ENCODE results near the gene THSD8. TPM values are rescaled to one million over a fixed set of nuclear protein-coding genes. Genes with fewer than 3 reads are reported as not detected.

Gene THSD8
- total RNA-seq, 1 donor from 2014 or later, result 4.5 TPM

- DNase-seq (ENCODE audit: low spot score), result no peak
- Mint-ChIP-seq H3K9me3 (ENCODE audit: low read depth) (no peaks in the 10 kb centered on the region), H3K27me3 (ENCODE audit: low read depth) (no peaks in the 10 kb centered on the region), H3K27ac (ENCODE audit: unreplicated experiment) (peak overlapping the region; percentile 98), H3K4me1 (ENCODE audit: low read depth) (peaks cover 37% of the 10 kb centered on the region), H3K4me3 (ENCODE audit: unreplicated experiment) (peak overlapping the region; percentile 87), H3K36me3 (ENCODE audit: low read depth) (no peaks in the 10 kb centered on the region)
- TF ChIP-seq CTCF (IDR thresholded peaks at IDR 0.05), result peak; percentile 38
These were observed 22.5 kb upstream of the THSD8 start for GRCh38 chr19:12779162-12779993.

DNA sequence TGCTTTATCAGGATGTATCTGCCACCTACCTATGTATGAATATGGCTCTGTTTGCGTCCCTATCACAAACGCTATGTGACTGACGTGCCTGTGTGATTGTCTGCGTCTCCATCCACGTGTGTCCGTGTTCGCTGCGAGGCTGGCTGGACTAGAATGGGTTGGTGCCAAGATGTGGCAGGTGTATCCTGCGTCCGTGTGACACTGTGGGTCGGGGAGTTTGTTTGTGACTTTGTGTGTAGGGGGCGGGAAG is 19.8 kb upstream of the THSD8 start:
- Mint-ChIP-seq H3K4me1 (ENCODE audit: low read depth) (peaks cover 41% of the 10 kb centered on the region), H3K9me3 (ENCODE audit: low read depth) (no peaks in the 10 kb centered on the region), H3K4me3 (ENCODE audit: unreplicated experiment) (peak overlapping the region; percentile 67), H3K36me3 (ENCODE audit: low read depth) (no peaks in the 10 kb centered on the region), H3K27me3 (ENCODE audit: low read depth) (no peaks in the 10 kb centered on the region), H3K27ac (ENCODE audit: unreplicated experiment) (peak overlapping the region; percentile 96)
- no peak for DNase-seq (ENCODE audit: low spot score)
- TF ChIP-seq CTCF (IDR thresholded peaks at IDR 0.05), result no peak

GRCh38 chr19:12782424-12783290 is 19.2 kb upstream of the THSD8 start:
- no peak for DNase-seq (ENCODE audit: low spot score)
- H3K27ac Mint-ChIP-seq (ENCODE audit: unreplicated experiment), result peak overlapping the region; percentile 96
- H3K4me1 Mint-ChIP-seq (ENCODE audit: low read depth), result peaks cover 41% of the 10 kb centered on the region
- no peaks in the 10 kb centered on the region for H3K9me3 Mint-ChIP-seq (ENCODE audit: low read depth)
- peak overlapping the region; percentile 67 for H3K4me3 Mint-ChIP-seq (ENCODE audit: unreplicated experiment)
- TF ChIP-seq CTCF (IDR thresholded peaks at IDR 0.05), result peak; percentile 43
- no peaks in the 10 kb centered on the region for H3K36me3 Mint-ChIP-seq (ENCODE audit: low read depth)
- H3K27me3 Mint-ChIP-seq (ENCODE audit: low read depth), result no peaks in the 10 kb centered on the region

- Mint-ChIP-seq H3K4me3 (ENCODE audit: unreplicated experiment) (peak overlapping the region; percentile 46), H3K27me3 (ENCODE audit: low read depth) (no peaks in the 10 kb centered on the region), H3K36me3 (ENCODE audit: low read depth) (no peaks in the 10 kb centered on the region), H3K4me1 (ENCODE audit: low read depth) (peaks cover 42% of the 10 kb centered on the region), H3K9me3 (ENCODE audit: low read depth) (no peaks in the 10 kb centered on the region), H3K27ac (ENCODE audit: unreplicated experiment) (no peak overlapping the region)
- no peak for DNase-seq (ENCODE audit: low spot score)
- TF ChIP-seq CTCF (IDR thresholded peaks at IDR 0.05), result no peak
These were observed 18.5 kb upstream of the THSD8 start for GRCh38 chr19:12783291-12783848.

DNA sequence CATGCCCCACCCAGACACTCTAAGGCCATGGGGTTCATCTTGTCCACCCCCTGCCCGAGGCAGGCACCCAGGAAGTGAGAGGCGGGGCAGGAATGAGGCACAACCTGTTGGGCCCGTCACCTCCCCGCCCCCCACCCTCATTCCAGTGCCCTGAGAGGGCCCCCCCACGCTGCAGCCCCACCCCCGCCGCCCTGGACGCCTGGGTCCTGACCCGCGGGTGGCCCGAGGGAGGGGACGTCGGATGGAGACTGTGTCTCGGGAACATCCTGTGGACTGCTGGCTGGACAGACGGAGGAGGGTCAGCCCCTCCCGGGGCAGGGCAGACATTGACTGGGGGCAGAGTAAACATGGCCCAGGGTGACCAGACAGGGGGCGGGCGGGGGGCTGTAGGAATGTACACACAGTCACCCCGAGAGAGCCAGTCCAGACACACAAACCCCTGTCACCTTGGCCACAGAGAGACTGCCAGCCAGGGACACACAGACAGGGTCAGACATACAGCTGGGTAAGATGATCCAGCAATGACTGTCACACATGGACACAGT is 17.9 kb upstream of the THSD8 start:
- Mint-ChIP-seq H3K4me1 (ENCODE audit: low read depth) (peaks cover 42% of the 10 kb centered on the region), H3K4me3 (ENCODE audit: unreplicated experiment) (peak overlapping the region; percentile 45), H3K27ac (ENCODE audit: unreplicated experiment) (no peak overlapping the region)

More for the DNA sequence above, 17.9 kb upstream of the THSD8 start:
- no peaks in the 10 kb centered on the region for H3K27me3 Mint-ChIP-seq (ENCODE audit: low read depth)
- DNase-seq (ENCODE audit: low spot score), result no peak
- TF ChIP-seq CTCF (IDR thresholded peaks at IDR 0.05), result no peak
- H3K36me3 Mint-ChIP-seq (ENCODE audit: low read depth), result no peaks in the 10 kb centered on the region
- H3K9me3 Mint-ChIP-seq (ENCODE audit: low read depth), result no peaks in the 10 kb centered on the region

All from chondrocyte (in vitro differentiated cells).